ENCODE data around the gene CPEB4. TPM values are rescaled to one million over a fixed set of nuclear protein-coding genes. Genes with fewer than 3 reads are reported as not detected.

The CPEB4 gene
- polyA plus RNA-seq, 1 experiment = 21.3 TPM

- DNase-seq (ENCODE audit: low read depth, low spot score) = no peak
- TF ChIP-seq CTCF (IDR thresholded peaks at IDR 0.05; ENCODE audit: low read depth, low read length) = no peak
- Histone ChIP-seq H3K27me3 (ENCODE audit: control insufficient read depth, insufficient read depth, low read length) (no peaks in the 10 kb centered on the region), H3K4me3 (ENCODE audit: low read depth, low read length) (no peak overlapping the region), H3K9me3 (ENCODE audit: control insufficient read depth, insufficient read depth, low read length) (no peaks in the 10 kb centered on the region), H3K27ac (ENCODE audit: low read depth, low read length) (no peak overlapping the region)
- CTCF ChIA-PET = interaction anchor here (1.3 to 2.5 kb wide), 3 partner anchors 21 to 288 kb away, joined by 5 to 10 read pairs (median 9); no protein-coding TSS in a partner anchor
- POLR2A ChIA-PET = interaction anchor here (1.5 kb wide), 1 partner anchor 14 kb away, joined by 5 read pairs; no protein-coding TSS in a partner anchor
Observed at GRCh38 chr5:173904151-173904550, 16.0 kb downstream of the CPEB4 start.

GRCh38 chr5:173907284-173907683 is 19.1 kb downstream of the CPEB4 start:
- POLR2A ChIA-PET = interaction anchor here (0.5 kb wide), 1 partner anchor 46 kb away, joined by 3 read pairs; no protein-coding TSS in a partner anchor
- CTCF ChIA-PET = interaction anchor here (0.8 to 2.2 kb wide), 2 partner anchors 11 to 19 kb away, joined by 3 to 8 read pairs; no protein-coding TSS in a partner anchor
- Histone ChIP-seq H3K9me3 (ENCODE audit: control insufficient read depth, insufficient read depth, low read length) (no peaks in the 10 kb centered on the region), H3K4me3 (ENCODE audit: low read depth, low read length) (no peak overlapping the region), H3K27ac (ENCODE audit: low read depth, low read length) (no peak overlapping the region), H3K27me3 (ENCODE audit: control insufficient read depth, insufficient read depth, low read length) (no peaks in the 10 kb centered on the region)
- no peak for DNase-seq (ENCODE audit: low read depth, low spot score)
- no peak for TF ChIP-seq CTCF (IDR thresholded peaks at IDR 0.05; ENCODE audit: low read depth, low read length)

- ChIA-PET POLR2A (interaction anchor here (0.5 kb wide), 1 partner anchor 46 kb away, joined by 3 read pairs; no protein-coding TSS in a partner anchor), CTCF (interaction anchor here (0.8 to 2.2 kb wide), 2 partner anchors 11 to 18 kb away, joined by 3 to 8 read pairs; no protein-coding TSS in a partner anchor)
- no peak for TF ChIP-seq CTCF (IDR thresholded peaks at IDR 0.05; ENCODE audit: low read depth, low read length)
- H3K27ac ChIP-seq (ENCODE audit: low read depth, low read length) = no peak overlapping the region
- no peak overlapping the region for H3K4me3 ChIP-seq (ENCODE audit: low read depth, low read length)
- H3K27me3 ChIP-seq (ENCODE audit: control insufficient read depth, insufficient read depth, low read length) = no peaks in the 10 kb centered on the region
- H3K9me3 ChIP-seq (ENCODE audit: control insufficient read depth, insufficient read depth, low read length) = no peaks in the 10 kb centered on the region
- DNase-seq (ENCODE audit: low read depth, low spot score) = no peak
Observed at GRCh38 chr5:173907686-173908371, 19.7 kb downstream of the CPEB4 start.

GRCh38 chr5:173909199-173909598 is 21.1 kb downstream of the CPEB4 start:
- CTCF ChIA-PET = interaction anchor here (2.2 kb wide), 1 partner anchor 17 kb away, joined by 8 read pairs; no protein-coding TSS in a partner anchor
- POLR2A ChIA-PET = no interaction called here
- Histone ChIP-seq H3K9me3 (ENCODE audit: control insufficient read depth, insufficient read depth, low read length) (no peaks in the 10 kb centered on the region), H3K27me3 (ENCODE audit: control insufficient read depth, insufficient read depth, low read length) (no peaks in the 10 kb centered on the region), H3K4me3 (ENCODE audit: low read depth, low read length) (no peak overlapping the region), H3K27ac (ENCODE audit: low read depth, low read length) (no peak overlapping the region)
- DNase-seq (ENCODE audit: low read depth, low spot score) = no peak
- TF ChIP-seq CTCF (IDR thresholded peaks at IDR 0.05; ENCODE audit: low read depth, low read length) = no peak

- DNase-seq (ENCODE audit: low read depth, low spot score) = no peak
- ChIA-PET POLR2A (interaction anchor here (0.7 kb wide), 1 partner anchor 111 kb away, joined by 3 read pairs; no protein-coding TSS in a partner anchor), CTCF (interaction anchor here (0.6 kb wide), 1 partner anchor 14 kb away, joined by 6 read pairs; no protein-coding TSS in a partner anchor)
- H3K9me3 ChIP-seq (ENCODE audit: control insufficient read depth, insufficient read depth, low read length) = no peaks in the 10 kb centered on the region
- no peaks in the 10 kb centered on the region for H3K27me3 ChIP-seq (ENCODE audit: control insufficient read depth, insufficient read depth, low read length)
- H3K4me3 ChIP-seq (ENCODE audit: low read depth, low read length) = no peak overlapping the region
- H3K27ac ChIP-seq (ENCODE audit: low read depth, low read length) = no peak overlapping the region
- no peak for TF ChIP-seq CTCF (IDR thresholded peaks at IDR 0.05; ENCODE audit: low read depth, low read length)
Observed at GRCh38 chr5:173910215-173910614, 22.1 kb downstream of the CPEB4 start.
